NCI-H524 (cell line): Measurements from ENCODE around the gene FAM120B.

Experiments
- DNase-seq, 2 experiments: peaks; one replicate each; lab custom pipeline; 2025; lab: John Stamatoyannopoulos, UW

FAM120B gene

GRCh38 chr6:170355661-170356060 is 49.1 kb downstream of the FAM120B start:
- no peak for DNase-seq

DNA sequence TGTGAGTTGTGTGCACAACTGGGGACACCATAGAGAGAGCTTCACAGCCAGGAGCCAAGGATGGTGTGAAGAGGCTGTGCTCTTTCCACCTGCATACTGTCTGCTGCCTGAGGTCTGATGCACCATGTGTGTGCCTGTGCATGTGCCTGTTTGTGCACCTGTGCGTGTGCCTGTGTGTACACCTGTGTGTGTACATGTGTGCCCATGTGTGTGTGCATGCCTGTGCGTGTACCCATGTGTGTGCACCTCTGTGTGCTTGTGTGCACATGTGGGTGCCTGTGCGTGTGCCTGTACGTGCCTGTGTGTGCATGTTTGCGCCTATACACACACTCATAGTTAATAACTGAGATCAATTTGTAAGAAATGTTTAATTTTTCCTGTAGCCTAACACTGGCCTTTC is 51.3 kb downstream of the FAM120B start:
- DNase-seq = no peak

GRCh38 chr6:170358496-170358895 is 51.9 kb downstream of the FAM120B start:
- DNase-seq = no peak

GRCh38 chr6:170360476-170360875 is 53.9 kb downstream of the FAM120B start:
- DNase-seq = no peak

DNA sequence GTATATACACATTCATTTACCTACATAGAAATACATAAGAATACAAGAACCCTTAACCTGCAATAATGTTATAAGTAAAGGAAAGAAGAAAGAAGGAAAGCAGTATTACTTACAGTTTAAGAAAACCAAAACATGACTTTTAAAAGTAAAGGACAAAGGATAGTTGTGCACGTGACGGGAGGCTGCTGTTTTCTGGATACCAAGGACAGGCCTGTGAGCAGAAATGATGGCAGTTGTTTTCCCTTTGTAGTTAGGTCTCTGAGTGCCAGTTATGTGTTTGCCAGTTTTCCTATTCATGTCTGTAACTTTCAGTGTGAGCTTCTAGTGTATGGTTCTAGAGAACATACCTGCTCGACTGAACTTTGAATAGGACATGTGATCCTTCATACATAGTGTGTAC is 54.8 kb downstream of the FAM120B start:
- no peak for DNase-seq

GRCh38 chr6:170362121-170362520 is 55.6 kb downstream of the FAM120B start:
- DNase-seq = no peak

GRCh38 chr6:170363255-170363654 is 56.7 kb downstream of the FAM120B start:
- DNase-seq = no peak

DNA sequence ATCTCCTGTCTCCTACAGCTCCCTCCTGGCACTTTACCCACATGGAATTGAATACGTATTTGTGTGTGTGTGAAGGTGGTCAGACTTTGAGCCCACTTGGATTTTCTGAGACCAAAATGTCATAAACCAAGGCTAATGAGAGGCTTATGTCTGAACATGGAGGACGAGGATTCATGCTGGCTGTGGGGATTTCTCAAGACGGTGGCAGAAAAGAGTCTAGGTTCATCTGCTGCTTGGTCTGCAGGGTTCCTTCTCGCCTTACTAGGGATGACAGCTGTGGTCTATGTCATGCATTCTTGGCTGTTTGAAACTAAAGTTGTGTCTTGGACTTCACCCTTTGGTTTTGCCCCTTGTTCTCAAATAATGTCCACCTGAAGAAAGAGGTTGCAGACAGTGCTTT is 58.6 kb downstream of the FAM120B start:
- DNase-seq = no peak

GRCh38 chr6:170365593-170365992 is 59.0 kb downstream of the FAM120B start:
- DNase-seq = no peak

DNA sequence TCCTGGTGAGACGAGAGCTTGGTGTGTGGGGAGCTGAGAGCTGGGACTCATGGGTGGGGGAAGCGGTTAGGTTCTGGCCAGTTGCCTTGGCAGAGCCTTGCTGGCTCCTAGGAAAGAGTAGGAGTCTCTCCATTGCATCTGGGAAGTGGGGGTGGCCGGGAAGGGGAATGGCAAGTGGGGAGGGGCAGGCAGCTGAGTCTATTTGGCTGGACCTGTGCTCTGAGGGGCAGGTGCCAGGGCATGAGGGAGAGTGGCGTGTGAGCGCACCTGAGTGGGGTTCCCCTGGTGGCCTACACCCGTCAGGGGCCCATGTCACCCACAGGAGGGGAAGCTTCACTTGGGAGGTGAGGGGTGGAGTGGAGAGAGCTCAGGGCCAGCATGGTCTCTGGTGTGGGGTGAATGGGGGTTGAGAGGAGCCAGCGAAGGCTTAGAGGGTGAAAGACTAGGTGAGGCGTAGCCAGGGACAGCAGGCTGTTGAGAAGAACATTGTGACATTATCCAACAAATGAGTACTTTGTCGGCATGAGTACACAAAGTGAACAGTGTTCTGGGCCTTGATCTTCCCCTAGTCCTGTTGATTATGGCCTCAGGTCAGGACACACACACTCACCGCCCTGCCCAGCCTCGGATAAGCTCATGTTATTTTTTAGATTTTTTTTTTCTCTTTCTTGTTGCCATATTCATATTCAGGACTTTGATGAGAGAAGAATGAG is 59.8 kb downstream of the FAM120B start:
- no peak for DNase-seq

- no peak for DNase-seq
Observed at GRCh38 chr6:170367241-170367640, 60.7 kb downstream of the FAM120B start.

GRCh38 chr6:170368544-170368943 is 62.0 kb downstream of the FAM120B start:
- DNase-seq = no peak

DNA sequence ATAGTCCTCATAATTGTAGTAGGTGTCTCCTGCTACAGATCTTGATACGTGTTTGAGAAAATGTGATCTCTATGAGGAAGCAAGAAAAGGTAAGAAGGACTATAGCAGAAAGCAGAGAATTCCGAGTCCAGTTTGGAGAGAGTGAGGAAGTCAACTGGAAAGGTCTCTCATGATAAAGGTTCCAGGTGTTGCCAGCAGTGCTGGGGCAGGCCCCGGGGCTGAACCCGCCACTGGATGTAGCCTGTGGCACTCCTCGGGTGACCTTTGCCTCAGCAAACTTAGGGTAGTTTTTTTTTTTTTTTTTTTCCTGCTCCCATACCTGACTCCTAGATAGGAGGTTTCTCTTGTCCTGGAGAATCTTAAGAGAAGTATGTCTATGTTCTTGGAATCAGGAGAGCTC is 62.8 kb downstream of the FAM120B start:
- no peak for DNase-seq

GRCh38 chr6:170370416-170370815 is 63.9 kb downstream of the FAM120B start:
- DNase-seq = no peak

- DNase-seq = no peak
Observed at GRCh38 chr6:170371080-170371479, 64.5 kb downstream of the FAM120B start.

DNA sequence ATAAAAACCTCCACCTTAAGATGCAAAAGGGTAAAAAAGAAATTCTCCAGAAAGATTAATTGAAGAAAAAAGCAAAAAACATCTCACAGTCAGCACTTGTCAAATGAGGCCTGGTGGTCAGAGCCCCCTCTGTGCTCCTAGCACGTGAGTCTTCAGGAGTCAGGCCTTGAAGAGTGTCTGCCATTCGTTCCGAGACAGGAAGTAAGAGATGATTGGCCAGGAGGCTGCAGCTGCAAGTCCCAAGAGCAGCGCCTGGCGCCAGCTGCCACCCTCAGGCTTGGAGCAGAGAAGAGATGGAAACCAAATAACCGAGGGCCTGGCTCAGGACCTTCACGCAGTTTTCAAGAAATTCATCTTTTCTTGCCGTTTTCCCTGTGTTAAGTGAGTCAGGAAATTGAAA is 65.0 kb downstream of the FAM120B start:
- peak in 1 of 2 experiments; percentile 22 for DNase-seq

- no peak for DNase-seq
Observed at GRCh38 chr6:170372380-170373325, 66.1 kb downstream of the FAM120B start.

DNA sequence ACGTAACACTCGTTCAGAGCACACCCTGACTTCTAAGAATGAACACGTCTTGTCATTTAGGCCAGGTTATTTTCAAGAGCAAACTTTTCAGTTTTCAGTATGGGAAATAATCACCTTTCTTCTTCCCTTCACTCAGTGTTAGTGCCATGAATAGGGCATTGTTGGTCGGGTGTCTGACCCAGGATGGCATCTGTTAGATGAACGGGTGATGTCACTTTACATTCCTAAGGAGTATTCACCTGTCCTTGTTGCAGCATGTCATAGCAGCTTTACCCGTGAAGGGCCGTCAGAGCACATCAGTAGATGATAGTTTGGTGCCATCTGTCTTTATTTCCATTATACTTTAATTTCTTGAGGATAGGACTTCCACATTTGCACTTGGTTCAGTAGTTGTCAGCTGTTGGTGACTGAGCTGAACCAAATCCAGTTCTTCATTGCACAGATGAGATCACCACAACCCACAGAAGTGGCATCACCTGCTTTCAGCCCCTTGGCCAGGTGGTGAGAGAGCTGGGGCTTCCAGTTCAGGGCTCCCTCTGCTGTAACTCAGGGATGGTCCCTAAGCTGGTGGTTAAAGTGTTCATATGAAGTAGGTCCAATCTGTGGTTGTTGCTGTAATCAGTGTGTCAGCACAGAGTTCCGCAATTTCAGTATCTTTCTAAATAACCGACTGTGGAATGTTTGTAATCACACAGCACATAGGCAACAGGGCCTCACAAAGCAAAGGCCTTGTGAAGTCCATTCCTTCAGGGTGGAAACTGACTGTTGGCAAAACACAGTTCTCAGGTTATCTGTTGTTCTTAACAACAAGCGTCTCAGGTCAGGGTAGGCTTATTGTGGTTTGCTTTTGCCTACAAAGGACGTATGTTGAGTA is 68.2 kb downstream of the FAM120B start:
- DNase-seq = peak in 1 of 2 experiments; percentile 7

- no peak for DNase-seq
Observed at GRCh38 chr6:170375661-170376060, 69.1 kb downstream of the FAM120B start.

DNA sequence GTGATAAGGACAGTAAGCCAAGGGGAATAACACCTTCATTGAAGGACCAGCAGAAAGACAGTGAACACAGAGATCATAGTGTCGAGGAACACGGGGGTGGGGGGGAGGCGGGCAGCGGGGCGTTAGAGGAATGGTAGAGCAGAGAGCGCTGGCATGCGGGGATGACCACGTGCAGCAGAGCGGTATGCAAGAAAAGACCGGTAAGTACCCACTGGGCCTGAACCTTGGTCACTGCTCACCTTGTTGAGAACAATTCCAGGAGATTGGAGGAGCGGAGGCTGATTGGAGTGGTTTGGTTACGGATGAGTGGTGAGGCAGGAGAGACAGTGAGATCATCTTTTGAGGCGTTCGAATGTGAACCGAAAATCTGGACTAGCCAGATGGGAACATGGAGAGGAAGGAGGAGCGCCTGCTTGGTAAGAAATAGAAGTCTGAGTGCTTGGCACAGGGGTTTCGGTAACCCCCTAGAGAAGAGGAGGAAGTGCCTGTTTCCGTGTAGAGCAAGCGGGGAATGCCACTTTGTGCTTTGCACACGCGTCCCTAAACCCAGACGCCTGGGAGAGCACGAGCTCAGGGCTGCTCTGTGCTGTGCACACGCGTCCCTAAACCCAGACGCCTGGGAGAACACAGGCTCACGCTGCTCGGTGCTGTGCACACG is 70.0 kb downstream of the FAM120B start:
- peak in 1 of 2 experiments; percentile 20 for DNase-seq

- DNase-seq = no peak
Observed at GRCh38 chr6:170378502-170378901, 71.9 kb downstream of the FAM120B start.

DNA sequence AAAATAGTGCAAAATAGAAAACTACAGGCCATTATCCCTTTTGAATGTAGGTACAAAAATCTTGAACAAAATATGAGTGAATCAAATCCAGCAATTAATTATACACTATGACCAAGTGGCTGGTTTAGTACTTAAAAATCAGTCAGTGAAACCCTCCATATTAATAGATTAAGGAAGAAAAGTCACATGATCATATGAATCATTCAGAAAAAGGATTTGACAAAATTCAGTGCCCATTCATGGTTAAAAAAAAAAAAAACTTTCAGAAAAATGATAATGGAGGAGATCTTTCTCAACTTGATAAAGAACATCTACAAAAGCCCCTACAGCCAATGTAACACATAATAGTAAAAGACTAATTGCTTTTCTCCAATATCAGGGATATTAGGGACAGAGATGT is 75.0 kb downstream of the FAM120B start:
- DNase-seq = no peak
